Thyroid gland (tissue), 4 donors: ENCODE data around the gene FASN. TPM values are rescaled to one million over a fixed set of nuclear protein-coding genes. Genes with fewer than 3 reads are reported as not detected.

Experiments
- DNase-seq, 2 donors: peaks; one replicate each; pipeline ENCODE4 v3.0.0-alpha.2; 2019
- H3K27ac ChIP-seq, 3 donors: fragments of 200-600 bp; sonication (generic); 1 replicate in 2 of 3; 2 replicates in 1 of 3; pipeline ENCODE4 v1.5.1; 2016 to 2019; ENCODE audit warnings: mild to moderate bottlenecking in 1 of 3, moderate library complexity in 1 of 3
- H3K27me3 ChIP-seq: fragments of 200-600 bp; sonication (generic); one replicate; pipeline ENCODE4 v1.5.1; 2019
- H3K36me3 ChIP-seq, 2 donors: fragments of 200-600 bp; sonication (generic); one replicate each; pipeline ENCODE4 v1.5.1; 2016 to 2019
- H3K4me1 ChIP-seq, 2 donors: fragments of 200-600 bp; sonication (generic); one replicate each; pipeline ENCODE4 v1.5.1; 2017 to 2019
- H3K4me3 ChIP-seq, 3 donors: fragments of 200-600 bp; sonication (generic); replicated peaks in 1 of 3; 1 replicate in 2 of 3; 2 replicates in 1 of 3; pipeline ENCODE4 v1.5.1; 2016; ENCODE audit warnings: mild to moderate bottlenecking in 1 of 3
- H3K9me3 ChIP-seq: fragments of 200-600 bp; sonication (generic); one replicate; pipeline ENCODE4 v1.5.1; 2017
- POLR2A ChIP-seq, 2 donors: fragments of 450-650 bp; IDR thresholded peaks; one replicate each; pipeline ENCODE4 v1.6.1; 2017; ENCODE audit warnings: antibody characterized with exemption in 2 of 2, mild to moderate bottlenecking in 2 of 2, moderate library complexity in 1 of 2
- WGBS, 2 donors: methylation state at CpG; one replicate each; pipeline ENCODE4 v1.1.5; 2017; 5-methylcytosine and 5-hydroxymethylcytosine counted together
- intact Hi-C: fragments of 100-400 bp; cut with DNase I; formaldehyde crosslinking; loops from one replicate; pipeline ENCODE4 v1.15.1; 2023
- total RNA-seq, 4 donors: library from RNA; depleted of rRNA; stranded (reverse); fragments of >200 nt; gene quantifications; one replicate each; pipeline ENCODE4 v1.2.3, GENCODE V29; 2016
- TF ChIP-seq, protein P1 (sequence below), 6 experiments: fragments of 200-600 bp in 3 of 6; fragments of 450-650 bp in 3 of 6; sonication (generic) in 3 of 6; IDR thresholded peaks; one replicate each; pipeline ENCODE4 v1.5.1; 2016 to 2019; ENCODE audit warnings: antibody characterized with exemption in 6 of 6, mild to moderate bottlenecking in 2 of 6, inconsistent platforms in 1 of 6, moderate library complexity in 1 of 6

The FASN gene
- total RNA-seq, 4 donors from 2014 or later, result 23.5 to 92.5 (median 77.3) TPM

DNA sequence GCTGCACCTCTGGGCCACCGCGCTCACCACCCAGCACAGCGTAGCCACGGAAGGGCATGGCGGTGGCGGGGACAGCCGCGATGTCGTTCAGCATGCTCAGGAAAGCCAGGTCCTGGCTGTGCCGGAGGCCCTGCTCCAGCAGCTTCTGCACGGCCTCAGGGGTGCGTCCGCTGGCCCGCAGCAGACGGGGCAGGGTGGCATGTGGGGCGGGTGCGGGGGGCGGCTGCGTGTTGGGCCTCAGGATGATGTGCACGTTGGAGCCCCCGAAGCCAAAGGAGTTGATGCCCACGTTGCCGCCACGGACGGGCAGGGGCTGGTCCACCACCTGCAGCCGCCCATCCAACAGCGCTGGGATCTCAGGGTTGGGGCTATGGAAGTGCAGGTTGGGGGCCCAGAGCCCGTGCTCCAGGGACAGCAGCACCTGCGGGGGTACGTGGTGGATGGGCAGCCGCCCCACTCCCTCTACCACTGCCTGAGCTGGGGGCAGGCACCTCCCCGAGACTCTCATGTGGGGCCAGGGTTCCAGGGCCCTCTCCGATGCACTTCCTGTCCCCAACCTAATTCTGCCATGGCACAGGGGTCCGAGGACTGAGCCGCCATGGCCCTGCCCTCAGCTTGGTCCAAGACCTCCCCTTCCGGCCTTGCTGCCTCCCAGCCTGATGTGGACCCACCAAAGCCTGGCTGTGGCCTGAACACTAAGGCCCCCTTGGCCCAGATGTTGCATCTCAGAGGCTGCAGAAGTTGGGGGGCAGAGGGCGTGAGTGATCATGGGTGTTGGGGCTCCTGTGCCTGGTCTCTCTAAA lies 6.6 kb downstream of the FASN start:
- Histone ChIP-seq H3K4me3 (no peak overlapping the region), H3K27ac (no peak overlapping the region), H3K27me3 (no peaks in the 10 kb centered on the region), H3K36me3 (peaks cover 81 to 90% of the 10 kb centered on the region in 2 donors), H3K4me1 (peaks cover 2% of the 10 kb centered on the region in 2 donors), H3K9me3 (no peaks in the 10 kb centered on the region)
- intact Hi-C loops, result no loop called here
- TF ChIP-seq, protein P1, sequence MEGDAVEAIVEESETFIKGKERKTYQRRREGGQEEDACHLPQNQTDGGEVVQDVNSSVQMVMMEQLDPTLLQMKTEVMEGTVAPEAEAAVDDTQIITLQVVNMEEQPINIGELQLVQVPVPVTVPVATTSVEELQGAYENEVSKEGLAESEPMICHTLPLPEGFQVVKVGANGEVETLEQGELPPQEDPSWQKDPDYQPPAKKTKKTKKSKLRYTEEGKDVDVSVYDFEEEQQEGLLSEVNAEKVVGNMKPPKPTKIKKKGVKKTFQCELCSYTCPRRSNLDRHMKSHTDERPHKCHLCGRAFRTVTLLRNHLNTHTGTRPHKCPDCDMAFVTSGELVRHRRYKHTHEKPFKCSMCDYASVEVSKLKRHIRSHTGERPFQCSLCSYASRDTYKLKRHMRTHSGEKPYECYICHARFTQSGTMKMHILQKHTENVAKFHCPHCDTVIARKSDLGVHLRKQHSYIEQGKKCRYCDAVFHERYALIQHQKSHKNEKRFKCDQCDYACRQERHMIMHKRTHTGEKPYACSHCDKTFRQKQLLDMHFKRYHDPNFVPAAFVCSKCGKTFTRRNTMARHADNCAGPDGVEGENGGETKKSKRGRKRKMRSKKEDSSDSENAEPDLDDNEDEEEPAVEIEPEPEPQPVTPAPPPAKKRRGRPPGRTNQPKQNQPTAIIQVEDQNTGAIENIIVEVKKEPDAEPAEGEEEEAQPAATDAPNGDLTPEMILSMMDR (IDR thresholded peaks at IDR 0.05), result no peak
- TF ChIP-seq POLR2A (IDR thresholded peaks at IDR 0.05), result no peak
- 93 to 100% methylated on average over 6 to 27 of the region's 37 CpGs for WGBS, 2 donors
- no peak for DNase-seq

DNA sequence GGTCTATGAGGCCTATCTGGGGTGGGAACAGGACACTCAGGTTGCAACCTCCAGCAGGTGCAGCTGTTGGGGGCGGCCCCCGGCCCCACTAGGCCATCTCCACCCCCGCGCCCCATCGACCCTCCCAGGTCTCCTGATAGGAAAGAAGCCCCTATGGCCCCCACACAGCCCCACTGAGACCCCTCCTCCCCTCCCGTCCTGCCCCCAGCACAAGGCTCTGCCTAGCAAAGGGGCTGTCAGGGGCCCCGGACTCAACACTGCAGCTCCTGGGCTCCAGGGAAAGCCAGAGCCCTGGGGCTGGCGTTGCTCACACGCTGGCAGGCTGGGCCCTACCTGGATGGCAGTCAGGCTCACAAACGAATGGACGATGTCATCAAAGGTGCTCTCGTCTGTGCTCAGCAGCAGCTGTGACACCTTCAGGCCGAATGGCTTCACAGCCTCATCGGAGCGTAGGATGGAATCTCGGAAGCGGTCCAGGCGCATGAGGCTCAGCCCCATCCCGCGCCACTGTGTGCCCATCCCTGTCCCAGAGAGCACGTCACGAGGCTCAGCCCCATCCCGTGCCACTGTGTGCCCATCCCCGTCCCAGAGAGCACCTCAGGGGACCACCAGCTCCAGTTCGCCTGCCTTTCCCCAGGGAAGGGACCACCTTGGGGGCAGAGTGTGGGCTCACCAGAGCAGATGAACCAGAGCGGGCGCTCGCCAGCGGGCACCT lies 7.3 kb downstream of the FASN start:
- intact Hi-C loops, result no loop called here
- Histone ChIP-seq H3K4me1 (no peaks in the 10 kb centered on the region), H3K27ac (no peak overlapping the region), H3K4me3 (no peak overlapping the region), H3K27me3 (no peaks in the 10 kb centered on the region), H3K36me3 (peaks cover 87 to 93% of the 10 kb centered on the region in 2 donors), H3K9me3 (no peaks in the 10 kb centered on the region)
- TF ChIP-seq, protein P1 (IDR thresholded peaks at IDR 0.05), result no peak
- 95 to 98% methylated on average over 8 to 24 of the region's 29 CpGs for WGBS, 2 donors
- no peak for DNase-seq

DNA sequence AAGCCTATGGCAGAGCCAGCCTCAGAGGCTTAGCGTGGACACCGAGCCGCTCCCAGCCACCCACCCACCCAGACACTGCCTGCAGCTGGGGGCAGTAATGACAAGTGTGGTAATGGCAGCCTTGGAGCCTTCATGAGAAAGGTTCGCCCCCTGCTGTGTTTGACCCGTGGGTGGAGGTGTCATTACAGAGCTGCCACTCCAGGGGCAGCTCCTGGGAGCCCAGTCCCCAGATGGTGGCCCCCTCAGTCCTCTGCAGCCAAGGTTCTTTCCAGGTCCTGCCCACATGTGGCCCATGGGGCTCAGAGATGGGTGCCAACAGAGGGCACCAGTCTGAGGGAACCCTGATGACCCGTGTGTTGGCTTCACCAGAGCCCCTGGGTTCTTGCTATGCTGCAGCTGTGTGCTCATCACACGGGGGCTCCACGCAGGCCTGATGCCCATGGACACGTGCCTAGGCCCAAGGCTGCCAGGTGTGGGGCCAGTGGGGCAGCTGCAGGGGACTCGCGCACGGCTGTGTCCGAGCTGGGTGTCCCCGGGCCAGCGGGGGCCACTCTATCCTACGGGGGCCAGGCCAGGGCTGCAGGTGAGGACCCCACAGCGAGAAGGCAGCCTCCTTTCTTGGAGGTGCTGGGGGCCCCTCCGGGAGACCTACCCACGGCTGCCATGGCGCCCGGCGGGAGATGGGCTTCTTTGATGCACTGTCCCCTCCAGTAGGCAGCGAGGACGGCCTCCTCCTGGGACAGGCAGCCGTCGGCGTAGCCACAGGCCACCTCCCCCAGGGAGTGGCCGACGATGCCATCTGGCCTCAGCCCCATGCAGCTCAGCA lies 8.1 kb downstream of the FASN start:
- H3K36me3 ChIP-seq, result peaks cover 87 to 97% of the 10 kb centered on the region in 2 donors
- intact Hi-C loops, result no loop called here
- H3K4me1 ChIP-seq, result no peaks in the 10 kb centered on the region
- no peaks in the 10 kb centered on the region for H3K27me3 ChIP-seq
- H3K9me3 ChIP-seq, result no peaks in the 10 kb centered on the region
- no peak overlapping the region for H3K4me3 ChIP-seq
- DNase-seq, result no peak
- TF ChIP-seq, protein P1 (IDR thresholded peaks at IDR 0.05), result no peak
- TF ChIP-seq POLR2A (IDR thresholded peaks at IDR 0.05), result no peak
- 93% methylated on average over 10 of the region's 29 CpGs; no CpG with 5 or more reads in 1 of the 2 donors for WGBS, 2 donors
- no peak overlapping the region for H3K27ac ChIP-seq

DNA sequence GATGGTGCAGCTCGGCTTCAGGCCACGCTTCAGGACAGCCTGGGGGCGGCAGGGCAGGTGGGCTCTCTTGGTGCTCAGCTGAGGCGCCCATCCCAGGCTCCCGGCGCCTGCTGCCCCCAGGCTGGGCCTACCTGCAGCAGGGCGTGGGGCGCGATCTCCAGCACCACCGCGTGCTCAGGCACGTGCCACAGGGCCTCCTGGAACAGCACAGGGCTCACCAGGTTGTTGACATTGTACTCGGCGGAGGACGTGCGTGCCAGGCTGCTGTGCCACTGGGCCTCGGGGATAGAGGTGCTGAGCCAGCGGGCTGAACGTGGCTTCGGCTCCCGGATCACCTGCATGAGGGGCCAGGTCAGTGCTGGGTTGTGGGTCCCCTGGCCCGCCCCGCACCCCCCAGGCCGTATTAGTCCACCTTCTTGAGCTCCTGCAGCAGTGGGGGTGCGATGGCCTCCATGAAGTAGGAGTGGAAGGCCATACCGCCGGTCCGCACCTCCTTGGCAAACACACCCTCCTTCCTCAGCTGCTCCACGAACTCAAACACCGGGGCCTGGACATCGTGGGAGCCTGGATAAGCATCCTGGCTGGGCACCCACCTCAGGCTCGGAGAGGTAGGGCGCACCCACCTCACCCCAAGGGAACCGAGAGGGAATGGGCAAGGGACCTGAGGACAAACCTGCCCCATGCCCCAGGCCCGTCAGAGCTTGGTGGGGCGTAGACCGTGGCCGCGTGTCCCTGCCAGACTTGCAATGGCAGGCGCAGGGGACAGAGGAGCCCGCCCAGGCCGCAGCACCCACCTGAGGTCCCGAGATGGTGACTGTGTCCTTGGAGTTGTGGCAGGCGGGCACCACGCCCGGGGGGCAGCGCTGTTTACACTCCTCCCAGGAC lies 9.0 kb downstream of the FASN start:
- no peak overlapping the region for H3K4me3 ChIP-seq
- TF ChIP-seq, protein P1 (IDR thresholded peaks at IDR 0.05), result no peak
- TF ChIP-seq POLR2A (IDR thresholded peaks at IDR 0.05), result no peak
- no peaks in the 10 kb centered on the region for H3K4me1 ChIP-seq
- no peak for DNase-seq
- H3K9me3 ChIP-seq, result no peaks in the 10 kb centered on the region
- WGBS, 2 donors, result 96% methylated on average over 9 to 23 of the region's 47 CpGs
- no peaks in the 10 kb centered on the region for H3K27me3 ChIP-seq
- peaks cover 87 to 99% of the 10 kb centered on the region in 2 donors for H3K36me3 ChIP-seq
- H3K27ac ChIP-seq, result no peak overlapping the region
- intact Hi-C loops, result no loop called here
